Forelimb muscle (tissue), 1 donor: Measurements from ENCODE around the gene SOWAHB. TPM values are rescaled to one million over a fixed set of nuclear protein-coding genes. Genes with fewer than 3 reads are reported as not detected.
A peak's percentile ranks its signal among the peaks of the same experiment; 100 is the strongest.
"Not testable (repeated sequence)": the region's sequence is repeated elsewhere in the genome, so short reads cannot be mapped to it uniquely, and the experiment has no call there.

Experiments
- DNase-seq: peaks from one replicate; pipeline ENCODE4 v3.0.0-alpha.2; 2013; ENCODE audit warnings: low read depth
- polyA plus RNA-seq: library from polyadenylated mRNA; unstranded; fragments of 120-200 nt; gene quantifications from one replicate; pipeline ENCODE4 v1.2.1, GENCODE V29; 2013; ENCODE audit not compliant: insufficient read length

Gene SOWAHB
- polyA plus RNA-seq, 1 donor: 0.05 TPM

DNA sequence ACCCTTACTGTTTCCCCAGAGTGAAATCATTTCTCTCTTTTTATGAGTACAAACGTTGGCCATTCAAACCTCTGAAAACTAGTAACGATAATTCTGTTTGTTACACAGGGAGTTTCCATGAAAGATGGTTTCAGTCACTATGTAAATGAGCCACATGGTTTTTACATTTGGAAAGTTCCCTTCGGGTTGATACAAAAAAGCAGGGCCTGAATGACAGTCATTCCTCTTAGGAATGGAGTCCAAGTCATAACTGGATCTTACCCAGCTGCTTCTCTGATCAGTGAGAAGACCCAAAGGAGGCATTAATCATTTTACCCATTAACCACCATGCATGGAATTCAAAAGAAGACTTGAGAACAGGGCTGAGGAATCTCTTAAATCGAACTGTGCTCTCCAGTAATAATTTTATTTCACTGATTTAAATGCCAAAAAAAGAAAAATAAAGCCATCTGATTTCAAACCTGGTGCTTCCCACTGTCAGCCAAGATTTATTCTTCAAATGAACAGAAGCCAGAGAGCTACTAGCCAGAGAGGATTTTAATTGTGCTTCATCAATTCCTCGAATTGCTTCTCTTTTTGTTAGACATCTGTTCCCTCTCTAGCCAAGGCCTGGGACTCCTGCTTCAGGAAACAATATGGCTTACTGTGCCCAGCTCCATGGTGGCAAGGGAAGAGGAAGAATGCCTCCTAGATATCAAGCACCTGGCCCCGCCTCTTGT, 3.2 kb downstream of the SOWAHB start:
- peak; percentile 13 for DNase-seq

GRCh38 chr4:76892601-76893000, 5.3 kb downstream of the SOWAHB start:
- no peak for DNase-seq

- no peak for DNase-seq
Observed at GRCh38 chr4:76892001-76892400, 5.9 kb downstream of the SOWAHB start.

- no peak for DNase-seq
Observed at GRCh38 chr4:76886848-76887441, 11.0 kb downstream of the SOWAHB start.

DNA sequence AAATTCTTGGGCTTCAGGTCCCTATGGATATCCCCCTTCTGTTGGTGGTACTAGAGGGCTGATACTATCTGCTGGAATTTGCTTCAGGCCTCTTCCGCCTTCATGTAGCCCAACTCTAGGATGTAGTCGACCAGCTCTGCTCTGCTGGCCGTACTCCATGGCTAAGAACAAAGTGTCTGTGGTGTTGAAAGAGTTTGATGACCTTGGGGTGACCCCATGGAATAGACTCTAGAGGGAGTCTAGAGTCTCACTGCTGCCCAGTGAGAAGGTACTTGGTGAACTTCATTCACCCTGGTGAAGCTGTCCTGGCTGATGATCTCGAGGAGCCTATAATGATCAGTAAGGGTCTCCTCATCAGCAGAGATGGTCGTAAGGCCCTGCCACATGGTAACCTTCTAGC, 11.7 kb downstream of the SOWAHB start:
- no peak for DNase-seq

- no peak for DNase-seq
Observed at GRCh38 chr4:76883147-76883546, 14.8 kb downstream of the SOWAHB start.

DNA sequence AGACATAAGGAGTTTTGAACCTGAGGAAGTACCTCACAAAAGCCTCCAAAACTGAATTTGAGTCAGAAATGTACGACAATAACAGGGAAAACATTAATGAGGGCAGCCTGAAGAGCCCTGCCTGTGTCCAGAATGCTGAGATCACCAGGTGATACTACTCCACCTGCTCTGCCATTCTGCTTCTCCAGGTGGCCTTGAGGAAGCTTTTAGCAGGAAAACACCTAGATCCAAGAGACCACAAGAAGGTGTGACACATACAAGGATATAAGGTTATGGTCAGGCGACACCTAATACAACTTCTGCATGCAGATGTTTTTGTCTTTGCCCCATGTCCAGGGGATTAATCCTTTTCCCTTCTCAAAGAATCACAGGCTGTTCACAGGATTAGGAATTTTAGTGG, 15.3 kb downstream of the SOWAHB start:
- DNase-seq: no peak

GRCh38 chr4:76881375-76881774, 16.6 kb downstream of the SOWAHB start:
- no peak for DNase-seq

DNA sequence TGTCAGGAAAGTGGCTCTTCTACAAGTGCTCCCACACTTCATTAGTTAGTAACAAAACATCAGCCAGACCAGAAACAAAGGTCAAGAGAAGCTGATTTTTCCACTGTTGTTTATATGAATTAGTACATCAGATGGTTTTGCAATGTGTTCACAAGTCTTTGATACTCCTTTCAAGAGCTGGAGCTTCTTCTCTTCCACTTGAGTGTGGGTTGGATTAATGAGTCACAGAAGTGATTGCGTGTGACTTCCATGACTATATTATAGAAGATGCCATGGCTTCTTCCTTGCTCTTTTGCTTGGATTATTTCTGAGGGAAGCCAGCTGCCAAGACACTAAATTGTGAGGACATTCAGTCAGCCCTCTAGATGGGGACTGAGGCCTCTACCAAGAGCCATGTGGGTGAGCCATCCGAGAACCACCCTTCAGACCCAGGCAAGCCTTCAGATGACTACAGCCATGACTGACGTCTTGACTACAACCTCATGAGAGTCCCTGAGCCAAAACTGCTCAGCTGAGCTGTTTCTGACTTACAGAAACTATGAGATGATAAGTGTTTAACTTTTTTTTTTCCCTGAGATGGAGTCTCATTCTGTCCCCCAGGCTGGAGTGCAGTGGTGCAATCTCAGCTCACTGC, 18.1 kb downstream of the SOWAHB start:
- DNase-seq: no peak

DNA sequence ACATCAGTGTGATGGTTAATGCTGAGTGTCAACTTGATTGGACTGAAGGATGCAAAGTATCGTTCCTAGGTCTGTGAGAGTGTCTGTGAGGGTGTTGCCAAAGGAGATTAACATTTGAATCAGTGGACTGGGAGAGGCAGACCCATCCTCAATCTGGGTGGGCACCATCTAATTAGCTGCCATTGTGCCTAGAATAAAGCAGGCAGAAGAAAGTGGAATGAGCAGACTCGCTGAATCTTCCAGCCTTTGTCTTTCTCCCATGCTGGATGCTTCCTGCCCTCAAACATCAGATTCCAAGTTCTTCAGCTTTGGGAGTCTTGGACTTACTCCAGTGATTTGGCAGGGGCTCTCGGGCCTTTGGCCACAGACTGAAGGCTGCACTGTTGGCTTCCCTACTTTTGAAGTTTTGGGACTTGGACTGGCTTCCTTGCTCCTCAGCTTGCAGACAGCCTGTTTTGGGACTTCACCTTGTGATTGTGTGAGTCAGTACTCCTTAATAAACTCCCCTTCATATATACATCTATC, 19.2 kb downstream of the SOWAHB start:
- not testable (repeated sequence) for DNase-seq

DNA sequence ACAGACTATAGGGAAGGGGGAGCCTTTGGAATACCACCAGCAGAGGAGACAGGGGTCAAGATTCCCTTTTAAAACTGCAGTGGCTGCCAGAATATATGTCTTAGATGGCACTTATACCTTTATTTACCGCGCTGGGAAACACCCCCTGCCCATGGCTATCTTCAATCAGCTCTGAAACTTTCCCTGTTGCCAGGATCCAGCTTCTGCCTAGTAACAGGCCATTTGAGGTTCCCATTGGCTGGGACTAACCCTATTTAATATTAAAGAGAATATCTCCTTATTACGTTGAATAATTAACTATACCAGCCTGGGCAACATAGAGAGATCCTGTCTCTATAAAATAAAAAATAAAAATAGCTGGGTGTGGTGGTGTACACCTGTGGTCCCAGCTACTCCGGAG, 23.8 kb downstream of the SOWAHB start:
- DNase-seq: no peak

- DNase-seq: no peak
Observed at GRCh38 chr4:76873495-76873894, 24.4 kb downstream of the SOWAHB start.

GRCh38 chr4:76872556-76872955, 25.4 kb downstream of the SOWAHB start:
- DNase-seq: no peak

GRCh38 chr4:76868780-76869179, 29.2 kb downstream of the SOWAHB start:
- not testable (repeated sequence) for DNase-seq

DNA sequence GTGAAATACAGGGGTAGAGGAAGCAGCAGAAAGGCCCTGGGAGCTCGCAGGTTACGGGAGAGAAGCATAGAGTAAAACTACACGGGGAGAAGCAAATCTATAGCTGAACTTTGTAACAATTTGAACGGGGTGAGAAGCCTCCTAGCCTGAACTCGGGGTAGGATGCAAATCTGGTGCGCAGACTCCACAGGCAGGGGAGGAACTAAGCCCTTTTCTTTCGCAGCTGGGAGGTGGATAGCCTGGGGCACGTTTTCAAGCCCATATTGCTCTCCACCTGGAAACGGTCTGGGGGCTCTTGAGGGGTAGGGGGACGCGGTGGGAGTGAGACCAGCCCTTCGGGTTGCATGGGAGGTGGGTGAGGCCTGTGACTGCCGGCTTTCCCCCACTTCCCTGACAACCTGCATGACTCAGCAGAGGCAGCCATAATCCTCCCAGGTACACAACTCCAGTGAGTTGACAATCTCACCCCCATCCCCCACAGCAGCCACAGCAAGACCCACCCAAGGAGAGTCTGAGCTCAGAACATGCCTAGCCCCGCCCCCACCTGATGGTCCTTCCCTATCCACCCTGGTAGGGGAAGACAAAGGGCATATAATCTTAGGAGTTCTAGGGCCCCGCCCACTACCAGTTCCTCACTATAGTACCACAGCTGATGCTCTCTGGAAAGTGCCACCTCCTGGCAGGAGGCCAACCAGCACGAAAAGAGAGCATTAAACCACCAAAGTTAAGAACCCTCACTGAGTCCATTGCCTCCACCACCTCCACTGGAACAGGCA, 29.9 kb downstream of the SOWAHB start:
- no peak for DNase-seq

DNA sequence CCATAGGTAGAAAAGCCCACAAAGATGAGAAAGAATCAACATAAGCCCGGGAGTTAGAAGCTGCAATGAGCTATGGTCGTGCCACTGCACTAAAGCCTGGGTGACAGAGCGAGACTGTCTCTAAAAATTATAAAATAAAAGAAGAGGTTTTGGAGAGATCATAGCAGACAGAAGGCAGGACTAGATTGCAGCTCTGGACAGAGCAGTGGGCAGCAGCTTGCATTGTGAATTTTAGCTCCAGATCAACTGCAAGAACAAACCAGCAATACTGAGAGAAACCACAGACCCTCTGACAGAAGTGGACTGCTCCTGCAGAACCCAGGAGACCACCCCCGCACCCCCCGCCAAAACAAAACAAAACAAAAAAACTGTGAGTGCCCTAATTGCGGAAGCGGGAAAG, 30.6 kb downstream of the SOWAHB start:
- DNase-seq: no peak

DNA sequence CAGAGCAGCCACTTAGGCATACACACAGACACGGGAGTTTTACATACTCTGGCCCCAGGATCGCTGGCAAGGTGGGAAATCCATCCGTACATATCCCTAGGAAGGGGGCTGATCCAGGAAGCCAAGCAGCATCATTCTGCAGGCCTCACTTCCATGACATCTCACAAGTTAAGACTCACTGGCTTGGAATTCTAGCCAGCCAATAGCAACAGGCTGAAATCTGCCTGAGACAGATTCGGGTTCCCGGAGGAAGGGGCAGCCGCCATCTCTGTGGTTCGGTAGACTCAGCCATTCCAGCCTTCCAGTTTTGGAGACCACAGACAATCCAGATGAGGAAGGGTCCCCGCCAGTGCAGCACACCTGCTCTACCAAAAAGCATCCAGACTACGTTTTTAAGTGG, 31.3 kb downstream of the SOWAHB start:
- DNase-seq: no peak

DNA sequence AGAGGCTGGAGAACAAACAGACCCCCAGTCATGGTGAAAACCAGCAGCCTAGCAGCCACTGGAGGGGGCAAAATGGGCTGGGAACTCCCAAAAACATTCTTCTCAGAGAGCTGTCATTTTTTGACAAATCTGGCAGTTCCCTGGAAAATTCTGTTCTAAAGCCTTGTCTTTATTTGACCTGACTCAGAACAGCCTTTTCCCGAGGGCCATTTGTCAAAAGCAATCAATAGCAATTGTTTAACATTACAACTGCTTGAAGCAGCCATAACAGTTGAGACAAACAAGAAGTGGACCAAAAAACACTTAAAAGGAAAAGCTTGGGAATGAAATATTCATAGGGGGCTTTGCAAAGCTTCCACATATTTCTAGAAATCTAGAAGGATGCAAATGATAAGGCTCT, 39.6 kb downstream of the SOWAHB start:
- no peak for DNase-seq

- peak; percentile 35 for DNase-seq
Observed at GRCh38 chr4:76857074-76857409, 40.9 kb downstream of the SOWAHB start.

DNA sequence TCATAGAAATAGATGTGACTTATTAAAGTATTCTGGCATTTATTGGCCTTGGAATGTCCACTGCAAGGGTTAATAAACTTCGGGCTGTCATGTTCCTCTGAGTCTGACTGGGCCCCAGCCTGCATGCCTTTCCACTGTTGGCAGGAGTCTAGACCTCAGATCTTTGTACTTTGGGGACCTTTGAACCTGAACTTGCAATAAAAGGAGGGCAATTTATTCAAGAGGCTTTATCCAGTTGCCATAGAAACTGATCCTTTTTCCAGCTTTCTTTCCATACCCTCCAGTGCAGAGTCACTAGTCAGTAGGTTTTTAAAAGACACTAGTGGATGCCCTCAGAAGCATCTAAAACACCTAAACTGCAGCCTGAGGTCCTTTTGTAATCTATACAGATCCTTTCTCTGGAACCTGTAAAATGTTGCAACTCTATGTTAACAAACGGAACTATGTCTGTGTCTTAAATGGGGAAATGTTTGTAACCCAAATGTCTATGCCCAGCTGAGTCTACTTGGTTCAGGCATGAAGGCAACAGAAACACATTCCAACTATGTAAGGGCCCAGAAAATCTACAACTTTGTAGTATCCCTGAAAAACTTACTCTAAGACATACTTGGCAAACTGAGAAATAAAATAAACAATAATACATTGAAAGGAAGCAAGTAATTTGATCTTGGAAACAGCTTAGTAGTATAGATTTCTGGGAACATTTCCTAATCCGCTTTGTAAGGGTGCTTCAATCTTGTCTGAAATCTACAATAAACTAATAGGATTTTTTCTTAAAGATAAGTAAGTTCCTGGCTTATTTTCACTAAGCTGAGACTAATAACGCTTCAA, 41.5 kb downstream of the SOWAHB start:
- DNase-seq: peak; percentile 39

GRCh38 chr4:76854858-76855257, 43.1 kb downstream of the SOWAHB start:
- no peak for DNase-seq
